HepG2 (cell line): Measurements from ENCODE around the gene RMI1. TPM values are rescaled to one million over a fixed set of nuclear protein-coding genes. Genes with fewer than 3 reads are reported as not detected.

Experiments used
- AHR ChIP-seq: IDR thresholded peaks from 2 replicates; pipeline ENCODE4 v1.6.1; 2018; ENCODE audit warnings: missing genetic modification reagents, missing compliant biosample characterization
- BRD4 ChIP-seq: sonication (generic); formaldehyde crosslinking; IDR thresholded peaks from 2 replicates; pipeline ENCODE4 v1.4.0; 2020; ENCODE audit warnings: missing genetic modification reagents
- CHD2 ChIP-seq: IDR thresholded peaks from 2 replicates; pipeline ENCODE4 v1.6.1; 2011; ENCODE audit warnings: low read depth, low read length, improper control_type of control experiment
- ELF3 ChIP-seq: IDR thresholded peaks from 2 replicates; pipeline ENCODE4 v1.6.1; 2016; ENCODE audit warnings: missing genetic modification reagents, missing compliant biosample characterization
- GFI1 ChIP-seq: sonication (generic); formaldehyde crosslinking; IDR thresholded peaks from 2 replicates; pipeline ENCODE4 v1.5.0; 2020; ENCODE audit warnings: missing genetic modification reagents, mild to moderate bottlenecking, borderline replicate concordance
- HNRNPK ChIP-seq: fragments of 200-400 bp; formaldehyde crosslinking; IDR thresholded peaks from 2 replicates; pipeline ENCODE4 v1.6.1; 2018; ENCODE audit warnings: low read length, low read depth, moderate library complexity, mild to moderate bottlenecking; ENCODE audit not compliant: poor library complexity, severe bottlenecking
- JUNB ChIP-seq: sonication (generic); formaldehyde crosslinking; IDR thresholded peaks from 2 replicates; pipeline ENCODE4 v1.8.0; 2022; ENCODE audit warnings: missing genetic modification reagents, mild to moderate bottlenecking, borderline replicate concordance
- KDM3A ChIP-seq: IDR thresholded peaks from 2 replicates; pipeline ENCODE4 v1.6.1; 2018; ENCODE audit warnings: low read depth, missing compliant biosample characterization
- NCOA2 ChIP-seq: sonication (generic); formaldehyde crosslinking; IDR thresholded peaks from 2 replicates; pipeline ENCODE4 v1.8.0; 2022; ENCODE audit warnings: inconsistent platforms
- NR2F2 ChIP-seq: IDR thresholded peaks from 2 replicates; pipeline ENCODE4 v1.6.1; 2012; ENCODE audit warnings: low read depth, inconsistent platforms, borderline replicate concordance
- SALL1 ChIP-seq: sonication (generic); formaldehyde crosslinking; IDR thresholded peaks from 2 replicates; pipeline ENCODE4 v1.8.0; 2022; ENCODE audit warnings: mild to moderate bottlenecking, missing genetic modification reagents
- SMAD3 ChIP-seq: sonication (generic); formaldehyde crosslinking; IDR thresholded peaks from 2 replicates; pipeline ENCODE4 v1.4.0; 2020; ENCODE audit warnings: missing genetic modification reagents
- SNAI1 ChIP-seq: sonication (generic); formaldehyde crosslinking; IDR thresholded peaks from 2 replicates; pipeline ENCODE4 v1.5.0; 2020; ENCODE audit warnings: mild to moderate bottlenecking, missing genetic modification reagents, borderline replicate concordance
- SP4 ChIP-seq: sonication (generic); formaldehyde crosslinking; IDR thresholded peaks from 2 replicates; pipeline ENCODE4 v1.8.1; 2023; ENCODE audit warnings: mild to moderate bottlenecking, missing genetic modification reagents
- STAT5B ChIP-seq: sonication (generic); formaldehyde crosslinking; IDR thresholded peaks from 2 replicates; pipeline ENCODE4 v1.4.0; 2020; ENCODE audit warnings: missing genetic modification reagents
- TBP ChIP-seq: sonication (generic); formaldehyde crosslinking; IDR thresholded peaks from 2 replicates; pipeline ENCODE4 v1.5.0; 2020; ENCODE audit warnings: missing genetic modification reagents
- ZNF256 ChIP-seq: sonication (generic); formaldehyde crosslinking; conservative IDR thresholded peaks from 2 replicates; pipeline ENCODE4 v1.4.0; 2020; ENCODE audit warnings: missing genetic modification reagents
- ZNF496 ChIP-seq: sonication (generic); formaldehyde crosslinking; IDR thresholded peaks from 2 replicates; pipeline ENCODE4 v1.8.1; 2023; ENCODE audit warnings: mild to moderate bottlenecking, moderate library complexity, missing genetic modification reagents; ENCODE audit not compliant: insufficient replicate concordance
- ZNF510 ChIP-seq: sonication (generic); formaldehyde crosslinking; IDR thresholded peaks from 2 replicates; pipeline ENCODE4 v1.4.0; 2020; ENCODE audit warnings: low read depth, mild to moderate bottlenecking, missing genetic modification reagents
- ZNF724P ChIP-seq: sonication (generic); formaldehyde crosslinking; IDR thresholded peaks from 2 replicates; pipeline ENCODE4 v1.8.0; 2022; ENCODE audit warnings: missing genetic modification reagents, borderline replicate concordance
- ZSCAN30 ChIP-seq: sonication (generic); formaldehyde crosslinking; IDR thresholded peaks from 2 replicates; pipeline ENCODE4 v1.5.0; 2020; ENCODE audit warnings: mild to moderate bottlenecking, missing genetic modification reagents
- polyA plus RNA-seq, 8 experiments: library from polyadenylated mRNA; depleted of rRNA in 3 of 8; stranded (reverse) in 7 of 8; unstranded in 1 of 8; fragments of >200 nt; fragmentation: Illumina TruSeq in 4 of 8; extraction: Trizol in 4 of 8; gene quantifications; 2 replicates each; pipeline versions ENCODE4 v1.2.1 to v1.2.3, GENCODE V29; 2011 to 2016; ENCODE audit warnings: low read depth in 4 of 8, missing spikeins in 1 of 8, mixed read lengths in 1 of 8; ENCODE audit not compliant: insufficient read depth in 1 of 8
- total RNA-seq, 5 experiments: library from RNA; depleted of rRNA; stranded (reverse); fragments of >200 nt; fragmentation: Illumina TruSeq; extraction: Trizol; gene quantifications; 2 replicates each; pipeline ENCODE4 v1.2.3, GENCODE V29; 2016; ENCODE audit warnings: low read depth in 1 of 5
- TF ChIP-seq, protein P1 (sequence below): sonication (generic); formaldehyde crosslinking; IDR thresholded peaks from 2 replicates; pipeline ENCODE4 v1.4.0; 2020; ENCODE audit warnings: missing genetic modification reagents
- TF ChIP-seq, protein P2 (sequence below), 2 experiments: sonication (generic) in 1 of 2; formaldehyde crosslinking in 1 of 2; IDR thresholded peaks; 2 replicates each; pipeline versions ENCODE4 v1.5.1 to v1.6.1; 2011 to 2020; ENCODE audit warnings: borderline replicate concordance in 1 of 2, low read depth in 1 of 2, low read length in 1 of 2, mild to moderate bottlenecking in 1 of 2, missing genetic modification reagents in 1 of 2, moderate library complexity in 1 of 2
- TF ChIP-seq, protein P3 (sequence below): sonication (generic); formaldehyde crosslinking; IDR thresholded peaks from 2 replicates; pipeline ENCODE4 v1.4.0; 2020; ENCODE audit warnings: missing genetic modification reagents
- TF ChIP-seq, protein P4 (sequence below): IDR thresholded peaks from 2 replicates; pipeline ENCODE4 v1.6.1; 2016

Gene RMI1
- total and polyA plus RNA-seq, 2 of the 13 experiments (the other 11 are each of a cell fraction or from before 2014, with no cell fraction given) = 0.54 to 3.7 TPM

DNA sequence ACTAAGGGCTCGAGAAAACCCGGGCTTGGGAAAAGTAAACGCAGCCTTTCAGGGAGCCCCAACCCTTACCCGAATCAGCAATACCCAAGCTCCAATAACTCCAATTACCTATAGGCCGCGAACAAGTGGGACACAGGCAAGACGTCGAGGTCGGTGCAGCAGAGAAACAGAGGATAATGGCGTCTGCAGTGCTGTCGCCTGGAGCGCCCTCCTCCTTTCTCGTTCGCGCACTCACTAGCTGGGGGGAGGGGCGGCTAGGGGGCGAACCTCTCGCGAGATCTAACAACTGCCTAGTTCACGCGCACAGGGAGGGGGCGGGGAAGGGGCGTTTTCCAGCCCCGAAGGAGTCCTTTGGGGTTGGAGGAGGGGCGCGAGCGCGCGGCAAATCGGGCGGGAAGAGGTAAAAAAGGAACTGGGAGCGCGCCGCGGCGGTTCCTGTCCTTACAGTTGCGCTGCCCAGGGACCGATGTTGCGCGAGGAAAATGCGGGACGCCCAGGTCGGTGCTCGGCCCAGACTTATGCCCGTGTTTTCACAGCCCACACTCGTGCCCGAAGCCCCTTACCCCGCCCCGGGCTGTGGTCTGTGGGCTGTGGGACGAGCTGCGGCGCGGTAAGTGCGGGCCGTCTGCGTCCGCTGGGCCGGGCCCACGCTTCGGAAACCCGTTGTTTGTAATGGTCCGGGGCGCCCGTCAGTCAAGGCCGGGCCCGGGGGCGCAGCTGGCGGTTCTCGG, at the start of gene RMI1 (continued):
- TF ChIP-seq HNRNPK = peak; percentile 45
- TF ChIP-seq ZNF510 (CRISPR knock-in tag) = 0 out of 2 replicates have a peak, but pooled peaks have one; percentile 23
- TF ChIP-seq GFI1 (CRISPR knock-in tag) = peak; percentile 46; the same call in 1 of the 2 replicates
- peak; percentile 78 for TF ChIP-seq SALL1
- peak; percentile 44; the same call in 1 of the 2 replicates for TF ChIP-seq KDM3A (CRISPR knock-in tag)
- TF ChIP-seq, protein P1, sequence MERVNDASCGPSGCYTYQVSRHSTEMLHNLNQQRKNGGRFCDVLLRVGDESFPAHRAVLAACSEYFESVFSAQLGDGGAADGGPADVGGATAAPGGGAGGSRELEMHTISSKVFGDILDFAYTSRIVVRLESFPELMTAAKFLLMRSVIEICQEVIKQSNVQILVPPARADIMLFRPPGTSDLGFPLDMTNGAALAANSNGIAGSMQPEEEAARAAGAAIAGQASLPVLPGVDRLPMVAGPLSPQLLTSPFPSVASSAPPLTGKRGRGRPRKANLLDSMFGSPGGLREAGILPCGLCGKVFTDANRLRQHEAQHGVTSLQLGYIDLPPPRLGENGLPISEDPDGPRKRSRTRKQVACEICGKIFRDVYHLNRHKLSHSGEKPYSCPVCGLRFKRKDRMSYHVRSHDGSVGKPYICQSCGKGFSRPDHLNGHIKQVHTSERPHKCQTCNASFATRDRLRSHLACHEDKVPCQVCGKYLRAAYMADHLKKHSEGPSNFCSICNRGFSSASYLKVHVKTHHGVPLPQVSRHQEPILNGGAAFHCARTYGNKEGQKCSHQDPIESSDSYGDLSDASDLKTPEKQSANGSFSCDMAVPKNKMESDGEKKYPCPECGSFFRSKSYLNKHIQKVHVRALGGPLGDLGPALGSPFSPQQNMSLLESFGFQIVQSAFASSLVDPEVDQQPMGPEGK (CRISPR knock-in tag) = peak; percentile 66
- TF ChIP-seq SMAD3 = 0 out of 2 replicates have a peak, but pooled peaks have one; percentile 7
- TF ChIP-seq, protein P2, sequence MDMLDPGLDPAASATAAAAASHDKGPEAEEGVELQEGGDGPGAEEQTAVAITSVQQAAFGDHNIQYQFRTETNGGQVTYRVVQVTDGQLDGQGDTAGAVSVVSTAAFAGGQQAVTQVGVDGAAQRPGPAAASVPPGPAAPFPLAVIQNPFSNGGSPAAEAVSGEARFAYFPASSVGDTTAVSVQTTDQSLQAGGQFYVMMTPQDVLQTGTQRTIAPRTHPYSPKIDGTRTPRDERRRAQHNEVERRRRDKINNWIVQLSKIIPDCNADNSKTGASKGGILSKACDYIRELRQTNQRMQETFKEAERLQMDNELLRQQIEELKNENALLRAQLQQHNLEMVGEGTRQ (IDR thresholded peaks at IDR 0.05; ENCODE audit: low read depth, low read length) = no peak
- TF ChIP-seq, protein P2 (CRISPR knock-in tag; IDR thresholded peaks at IDR 0.05; ENCODE audit: borderline replicate concordance) = no peak
- no peak for TF ChIP-seq ZNF256
- peak; percentile 20; the same call in 1 of the 2 replicates for TF ChIP-seq JUNB
- peak; percentile 53; the same call in 1 of the 2 replicates for TF ChIP-seq SP4 (CRISPR knock-in tag)
- TF ChIP-seq SNAI1 (CRISPR knock-in tag) = peak; percentile 85
- TF ChIP-seq, protein P3, sequence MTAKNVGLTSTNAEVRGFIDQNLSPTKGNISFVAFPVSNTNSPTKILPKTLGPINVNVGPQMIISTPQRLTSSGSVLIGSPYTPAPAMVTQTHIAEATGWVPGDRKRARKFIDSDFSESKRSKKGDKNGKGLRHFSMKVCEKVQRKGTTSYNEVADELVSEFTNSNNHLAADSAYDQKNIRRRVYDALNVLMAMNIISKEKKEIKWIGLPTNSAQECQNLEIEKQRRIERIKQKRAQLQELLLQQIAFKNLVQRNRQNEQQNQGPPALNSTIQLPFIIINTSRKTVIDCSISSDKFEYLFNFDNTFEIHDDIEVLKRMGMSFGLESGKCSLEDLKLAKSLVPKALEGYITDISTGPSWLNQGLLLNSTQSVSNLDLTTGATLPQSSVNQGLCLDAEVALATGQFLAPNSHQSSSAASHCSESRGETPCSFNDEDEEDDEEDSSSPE (CRISPR knock-in tag) = peak; percentile 97
- TF ChIP-seq ELF3 = peak; percentile 16
- TF ChIP-seq BRD4 = no peak
- TF ChIP-seq NR2F2 = peak; percentile 33; the same call in 1 of the 2 replicates
- 0 out of 2 replicates have a peak, but pooled peaks have one; percentile 27 for TF ChIP-seq STAT5B (CRISPR knock-in tag)
- TF ChIP-seq NCOA2 (CRISPR knock-in tag) = peak; percentile 66
- TF ChIP-seq CHD2 = peak; percentile 94
- TF ChIP-seq ZNF724P (CRISPR knock-in tag) = no peak
- TF ChIP-seq TBP = no peak
- TF ChIP-seq, protein P4, sequence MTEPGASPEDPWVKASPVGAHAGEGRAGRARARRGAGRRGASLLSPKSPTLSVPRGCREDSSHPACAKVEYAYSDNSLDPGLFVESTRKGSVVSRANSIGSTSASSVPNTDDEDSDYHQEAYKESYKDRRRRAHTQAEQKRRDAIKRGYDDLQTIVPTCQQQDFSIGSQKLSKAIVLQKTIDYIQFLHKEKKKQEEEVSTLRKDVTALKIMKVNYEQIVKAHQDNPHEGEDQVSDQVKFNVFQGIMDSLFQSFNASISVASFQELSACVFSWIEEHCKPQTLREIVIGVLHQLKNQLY (CRISPR knock-in tag) = peak; percentile 58
- 0 out of 2 replicates have a peak, but pooled peaks have one; percentile 21 for TF ChIP-seq AHR
- peak; percentile 37; the same call in 1 of the 2 replicates for TF ChIP-seq ZSCAN30
- TF ChIP-seq ZNF496 (CRISPR knock-in tag) = no peak
